ENCODE data around the gene HDAC7. TPM values are rescaled to one million over a fixed set of nuclear protein-coding genes. Genes with fewer than 3 reads are reported as not detected.

HDAC7 gene
- total RNA-seq, 1 donor from 2014 or later, result 253 TPM

- no peak overlapping the region for H3K27ac Mint-ChIP-seq
- H3K27me3 Mint-ChIP-seq (ENCODE audit: low read depth), result no peaks in the 10 kb centered on the region
- no peaks in the 10 kb centered on the region for H3K9me3 Mint-ChIP-seq
- H3K36me3 Mint-ChIP-seq (ENCODE audit: low read depth), result no peaks in the 10 kb centered on the region
- intact Hi-C loops (cut with micrococcal nuclease), result no loop called here
- peaks cover 19% of the 10 kb centered on the region for H3K4me1 Mint-ChIP-seq (ENCODE audit: low read depth)
- H3K4me3 Mint-ChIP-seq (ENCODE audit: low read depth), result no peak overlapping the region
- no peak for DNase-seq (ENCODE audit: low spot score)
Measured at GRCh38 chr12:47750916-47751470, 68.7 kb downstream of the HDAC7 start.

GRCh38 chr12:47750229-47750798 is 69.4 kb downstream of the HDAC7 start:
- H3K9me3 Mint-ChIP-seq, result no peaks in the 10 kb centered on the region
- H3K4me3 Mint-ChIP-seq (ENCODE audit: low read depth), result no peak overlapping the region
- intact Hi-C loops (cut with micrococcal nuclease), result no loop called here
- H3K4me1 Mint-ChIP-seq (ENCODE audit: low read depth), result peaks cover 12% of the 10 kb centered on the region
- H3K27me3 Mint-ChIP-seq (ENCODE audit: low read depth), result peaks cover 1% of the 10 kb centered on the region
- DNase-seq (ENCODE audit: low spot score), result no peak
- H3K27ac Mint-ChIP-seq, result no peak overlapping the region
- no peaks in the 10 kb centered on the region for H3K36me3 Mint-ChIP-seq (ENCODE audit: low read depth)

GRCh38 chr12:47748899-47749298 is 70.8 kb downstream of the HDAC7 start:
- Mint-ChIP-seq H3K27me3 (ENCODE audit: low read depth) (peaks cover 8% of the 10 kb centered on the region), H3K27ac (no peak overlapping the region)
- intact Hi-C loops (cut with micrococcal nuclease), result no loop called here

GRCh38 chr12:47748507-47748828 is 71.2 kb downstream of the HDAC7 start:
- peaks cover 10% of the 10 kb centered on the region for H3K27me3 Mint-ChIP-seq (ENCODE audit: low read depth)
- no peak for DNase-seq (ENCODE audit: low spot score)
- H3K9me3 Mint-ChIP-seq, result no peaks in the 10 kb centered on the region
- no peak overlapping the region for H3K4me3 Mint-ChIP-seq (ENCODE audit: low read depth)
- H3K36me3 Mint-ChIP-seq (ENCODE audit: low read depth), result no peaks in the 10 kb centered on the region
- H3K4me1 Mint-ChIP-seq (ENCODE audit: low read depth), result no peaks in the 10 kb centered on the region
- intact Hi-C loops (cut with micrococcal nuclease), result no loop called here
- H3K27ac Mint-ChIP-seq, result no peak overlapping the region

More at GRCh38 chr12:47748899-47749298, 70.8 kb downstream of the HDAC7 start:
- no peak for DNase-seq (ENCODE audit: low spot score)
- peaks cover 3% of the 10 kb centered on the region for H3K4me1 Mint-ChIP-seq (ENCODE audit: low read depth)
- no peaks in the 10 kb centered on the region for H3K36me3 Mint-ChIP-seq (ENCODE audit: low read depth)
- H3K4me3 Mint-ChIP-seq (ENCODE audit: low read depth), result no peak overlapping the region
- H3K9me3 Mint-ChIP-seq, result no peaks in the 10 kb centered on the region

- peaks cover 16% of the 10 kb centered on the region for H3K27me3 Mint-ChIP-seq (ENCODE audit: low read depth)
- no peaks in the 10 kb centered on the region for H3K4me1 Mint-ChIP-seq (ENCODE audit: low read depth)
- intact Hi-C loops (cut with micrococcal nuclease), result no loop called here
- no peaks in the 10 kb centered on the region for H3K9me3 Mint-ChIP-seq
- H3K27ac Mint-ChIP-seq, result no peak overlapping the region
- no peaks in the 10 kb centered on the region for H3K36me3 Mint-ChIP-seq (ENCODE audit: low read depth)
- H3K4me3 Mint-ChIP-seq (ENCODE audit: low read depth), result no peak overlapping the region
- DNase-seq (ENCODE audit: low spot score), result no peak
Measured at GRCh38 chr12:47747596-47748506, 71.9 kb downstream of the HDAC7 start.

- H3K27ac Mint-ChIP-seq, result no peak overlapping the region
- DNase-seq (ENCODE audit: low spot score), result no peak
- intact Hi-C loops (cut with micrococcal nuclease), result no loop called here
Measured at GRCh38 chr12:47747126-47747525, 72.6 kb downstream of the HDAC7 start.

GRCh38 chr12:47746523-47746922 is 73.2 kb downstream of the HDAC7 start:
- Mint-ChIP-seq H3K27me3 (ENCODE audit: low read depth) (peaks cover 16% of the 10 kb centered on the region), H3K36me3 (ENCODE audit: low read depth) (no peaks in the 10 kb centered on the region)
- intact Hi-C loops (cut with micrococcal nuclease), result no loop called here

More at GRCh38 chr12:47747126-47747525, 72.6 kb downstream of the HDAC7 start:
- Mint-ChIP-seq H3K9me3 (no peaks in the 10 kb centered on the region), H3K27me3 (ENCODE audit: low read depth) (peaks cover 16% of the 10 kb centered on the region), H3K36me3 (ENCODE audit: low read depth) (no peaks in the 10 kb centered on the region), H3K4me3 (ENCODE audit: low read depth) (no peak overlapping the region), H3K4me1 (ENCODE audit: low read depth) (peaks cover 3% of the 10 kb centered on the region)

GRCh38 chr12:47746073-47746472 is 73.6 kb downstream of the HDAC7 start:
- intact Hi-C loops (cut with micrococcal nuclease), result no loop called here
- H3K4me1 Mint-ChIP-seq (ENCODE audit: low read depth), result peaks cover 6% of the 10 kb centered on the region
- H3K36me3 Mint-ChIP-seq (ENCODE audit: low read depth), result no peaks in the 10 kb centered on the region
- peaks cover 16% of the 10 kb centered on the region for H3K27me3 Mint-ChIP-seq (ENCODE audit: low read depth)
- no peaks in the 10 kb centered on the region for H3K9me3 Mint-ChIP-seq
- no peak overlapping the region for H3K27ac Mint-ChIP-seq
- no peak overlapping the region for H3K4me3 Mint-ChIP-seq (ENCODE audit: low read depth)
- no peak for DNase-seq (ENCODE audit: low spot score)

More at GRCh38 chr12:47746523-47746922, 73.2 kb downstream of the HDAC7 start:
- peaks cover 3% of the 10 kb centered on the region for H3K4me1 Mint-ChIP-seq (ENCODE audit: low read depth)
- DNase-seq (ENCODE audit: low spot score), result no peak
- no peak overlapping the region for H3K4me3 Mint-ChIP-seq (ENCODE audit: low read depth)
- no peaks in the 10 kb centered on the region for H3K9me3 Mint-ChIP-seq
- H3K27ac Mint-ChIP-seq, result no peak overlapping the region

- no peaks in the 10 kb centered on the region for H3K9me3 Mint-ChIP-seq
- H3K4me3 Mint-ChIP-seq (ENCODE audit: low read depth), result no peak overlapping the region
- peak overlapping the region; percentile 58 for H3K27ac Mint-ChIP-seq
- H3K27me3 Mint-ChIP-seq (ENCODE audit: low read depth), result peaks cover 16% of the 10 kb centered on the region
- H3K36me3 Mint-ChIP-seq (ENCODE audit: low read depth), result no peaks in the 10 kb centered on the region
- intact Hi-C loops (cut with micrococcal nuclease), result no loop called here
- peaks cover 6% of the 10 kb centered on the region for H3K4me1 Mint-ChIP-seq (ENCODE audit: low read depth)
- DNase-seq (ENCODE audit: low spot score), result no peak
Measured at GRCh38 chr12:47745485-47746041, 74.1 kb downstream of the HDAC7 start.

GRCh38 chr12:47744778-47745436 is 74.8 kb downstream of the HDAC7 start:
- Mint-ChIP-seq H3K27me3 (ENCODE audit: low read depth) (peaks cover 16% of the 10 kb centered on the region), H3K4me3 (ENCODE audit: low read depth) (no peak overlapping the region)

GRCh38 chr12:47744005-47744651 is 75.6 kb downstream of the HDAC7 start:
- H3K27ac Mint-ChIP-seq, result no peak overlapping the region
- H3K4me3 Mint-ChIP-seq (ENCODE audit: low read depth), result no peak overlapping the region
- intact Hi-C loops (cut with micrococcal nuclease), result no loop called here
- H3K4me1 Mint-ChIP-seq (ENCODE audit: low read depth), result peaks cover 6% of the 10 kb centered on the region
- no peaks in the 10 kb centered on the region for H3K36me3 Mint-ChIP-seq (ENCODE audit: low read depth)
- H3K9me3 Mint-ChIP-seq, result no peaks in the 10 kb centered on the region
- H3K27me3 Mint-ChIP-seq (ENCODE audit: low read depth), result peaks cover 16% of the 10 kb centered on the region
- DNase-seq (ENCODE audit: low spot score), result no peak

More at GRCh38 chr12:47744778-47745436, 74.8 kb downstream of the HDAC7 start:
- peaks cover 6% of the 10 kb centered on the region for H3K4me1 Mint-ChIP-seq (ENCODE audit: low read depth)
- H3K36me3 Mint-ChIP-seq (ENCODE audit: low read depth), result no peaks in the 10 kb centered on the region
- DNase-seq (ENCODE audit: low spot score), result no peak
- H3K9me3 Mint-ChIP-seq, result no peaks in the 10 kb centered on the region
- H3K27ac Mint-ChIP-seq, result no peak overlapping the region
- intact Hi-C loops (cut with micrococcal nuclease), result no loop called here

GRCh38 chr12:47743311-47743860 is 76.3 kb downstream of the HDAC7 start:
- Mint-ChIP-seq H3K4me3 (ENCODE audit: low read depth) (no peak overlapping the region), H3K36me3 (ENCODE audit: low read depth) (no peaks in the 10 kb centered on the region), H3K4me1 (ENCODE audit: low read depth) (peaks cover 6% of the 10 kb centered on the region), H3K9me3 (no peaks in the 10 kb centered on the region), H3K27ac (no peak overlapping the region), H3K27me3 (ENCODE audit: low read depth) (peaks cover 16% of the 10 kb centered on the region)
- DNase-seq (ENCODE audit: low spot score), result no peak
- intact Hi-C loops (cut with micrococcal nuclease), result no loop called here
